SK-N-SH (cell line): ENCODE results near the gene HMHB1. TPM values are rescaled to one million over a fixed set of nuclear protein-coding genes. Genes with fewer than 3 reads are reported as not detected.

ENCODE experiments used
- CTCF ChIA-PET: fragments of 300-600, 350-600 bp; formaldehyde crosslinking; extraction: SDS; loops from one replicate; lab custom pipeline; 2021; lab: Yijun Ruan, JAX
- POLR2A ChIA-PET: fragments of 350-600 bp; sonication (Branson Sonifier 250); formaldehyde crosslinking; extraction: SDS; loops from one replicate; lab custom pipeline; 2020; ENCODE audit warnings: antibody characterized with exemption, inconsistent platforms; lab: Yijun Ruan, JAX
- DNase-seq: peaks from one replicate; pipeline ENCODE4 v3.0.0; 2012
- H2AFZ ChIP-seq: fragments of 200-600 bp; sonication (generic); 2 replicates; pipeline ENCODE4 v1.8.1; 2016; ENCODE audit warnings: antibody characterized with exemption, mild to moderate bottlenecking, low read depth
- H3F3A ChIP-seq: fragments of 200-600 bp; sonication (generic); replicated peaks from 2 replicates; pipeline ENCODE3; 2016; ENCODE audit warnings: antibody characterized with exemption, mild to moderate bottlenecking; ENCODE audit not compliant: insufficient read depth
- H3K27ac ChIP-seq, 2 experiments: fragments of 200-500 bp in 1 of 2; fragments of 200-600 bp in 1 of 2; sonication (Bioruptor generic) in 1 of 2; sonication (generic), shearing (Covaris generic) in 1 of 2; 2 replicates each; pipeline versions ENCODE4 v1.5.1 to v1.6.1; 2014 to 2016; ENCODE audit warnings: low read depth in 2 of 2, inconsistent platforms in 1 of 2, low read length in 1 of 2, mild to moderate bottlenecking in 1 of 2, mixed read lengths in 1 of 2
- H3K27me3 ChIP-seq: fragments of 200-600 bp; sonication (generic), shearing (Covaris generic); 2 replicates; pipeline ENCODE4 v1.6.1; 2016; ENCODE audit warnings: mixed run types; ENCODE audit not compliant: insufficient read depth
- H3K36me3 ChIP-seq, 2 experiments: fragments of 200-500 bp in 1 of 2; fragments of 200-600 bp in 1 of 2; sonication (Bioruptor generic) in 1 of 2; sonication (generic) in 1 of 2; replicated peaks in 1 of 2; 2 replicates each; pipeline versions ENCODE3 to v1.5.1; 2014 to 2016; ENCODE audit warnings: low read length in 1 of 2, mild to moderate bottlenecking in 1 of 2; ENCODE audit not compliant: insufficient read depth in 2 of 2, control insufficient read depth in 1 of 2
- H3K4me1 ChIP-seq, 2 experiments: fragments of 200-500 bp in 1 of 2; fragments of 200-600 bp in 1 of 2; sonication (Bioruptor generic) in 1 of 2; sonication (generic), shearing (Covaris generic) in 1 of 2; 2 replicates each; pipeline versions ENCODE4 v1.5.1 to v1.6.1; 2014 to 2016; ENCODE audit warnings: low read depth in 1 of 2, low read length in 1 of 2, mixed run types in 1 of 2; ENCODE audit not compliant: insufficient read depth in 2 of 2, control insufficient read depth in 1 of 2
- H3K4me2 ChIP-seq: fragments of 200-600 bp; sonication (generic), shearing (Covaris generic); 2 replicates; pipeline ENCODE4 v1.6.1; 2017; ENCODE audit warnings: mixed run types
- H3K4me3 ChIP-seq, 2 experiments: fragments of 200-500 bp in 1 of 2; fragments of 200-600 bp in 1 of 2; sonication (Bioruptor generic) in 1 of 2; sonication (generic), shearing (Covaris generic) in 1 of 2; 2 replicates each; pipeline versions ENCODE4 v1.5.1 to v1.8.1; 2014 to 2016; ENCODE audit warnings: low read depth in 2 of 2, inconsistent platforms in 1 of 2, low read length in 1 of 2, mild to moderate bottlenecking in 1 of 2, mixed read lengths in 1 of 2, moderate library complexity in 1 of 2
- H3K79me2 ChIP-seq: fragments of 200-600 bp; sonication (generic); 2 replicates; pipeline ENCODE4 v1.8.1; 2017; ENCODE audit warnings: mild to moderate bottlenecking; ENCODE audit not compliant: insufficient read depth
- H3K9ac ChIP-seq: fragments of 200-600 bp; sonication (generic); 2 replicates; pipeline ENCODE4 v1.6.1; 2017; ENCODE audit warnings: mixed run types
- H3K9me2 ChIP-seq: fragments of 200-600 bp; sonication (generic); 2 replicates; pipeline ENCODE4 v1.6.1; 2017; ENCODE audit warnings: mixed run types
- H3K9me3 ChIP-seq: fragments of 200-600 bp; sonication (generic); 2 replicates; pipeline ENCODE4 v1.6.1; 2017; ENCODE audit warnings: mixed run types, mild to moderate bottlenecking, moderate library complexity
- H4K20me1 ChIP-seq: fragments of 200-600 bp; sonication (generic); 2 replicates; pipeline ENCODE4 v1.6.1; 2017; ENCODE audit warnings: mild to moderate bottlenecking, mixed run types; ENCODE audit not compliant: insufficient read depth
- FOSL2 ChIP-seq: IDR thresholded peaks from 2 replicates; pipeline ENCODE4 v1.4.0; 2012; ENCODE audit warnings: low read depth, mild to moderate bottlenecking, moderate library complexity, borderline replicate concordance
- FOXM1 ChIP-seq: IDR thresholded peaks from 2 replicates; pipeline ENCODE4 v1.4.0; 2012; ENCODE audit warnings: low read depth, mild to moderate bottlenecking
- POLR2AphosphoS5 ChIP-seq: IDR thresholded peaks from 2 replicates; pipeline ENCODE4 v1.6.1; 2012; ENCODE audit warnings: low read depth, low read length
- RAD21 ChIP-seq: IDR thresholded peaks from 2 replicates; pipeline ENCODE4 v1.6.1; 2012; ENCODE audit warnings: mild to moderate bottlenecking, low read length
- RXRA ChIP-seq: IDR thresholded peaks from 2 replicates; pipeline ENCODE4 v1.4.0; 2012; ENCODE audit warnings: low read depth, mild to moderate bottlenecking, borderline replicate concordance
- SMC3 ChIP-seq: IDR thresholded peaks from 2 replicates; pipeline ENCODE4 v1.6.1; 2012; ENCODE audit warnings: low read depth, low read length, improper control_type of control experiment
- WGBS: methylation state at CpG from one replicate; pipeline ENCODE4 v1.1.6; 2017; ENCODE audit warnings: low lambda C conversion rate; 5-methylcytosine and 5-hydroxymethylcytosine counted together
- polyA plus RNA-seq, 3 experiments: library from polyadenylated mRNA; depleted of rRNA; stranded (reverse); fragments of >200 nt; gene quantifications; 2 replicates each; pipeline ENCODE4 v1.2.3, GENCODE V29; 2012

HMHB1 gene
- polyA plus RNA-seq, 1 of the 3 experiments (the other 2 are of a cell fraction) = not detected

GRCh38 chr5:143862271-143862670 lies 50.3 kb downstream of the HMHB1 start:
- POLR2A ChIA-PET = no interaction called here
- Histone ChIP-seq H3K4me1 (peaks cover 0 to 5% of the 10 kb centered on the region in 2 experiments; a peak in 1 of 4 replicates), H3K79me2 (no peaks in the 10 kb centered on the region), H3K27me3 (no peaks in the 10 kb centered on the region), H3K36me3 (no peaks in the 10 kb centered on the region), H3K9ac (no peak overlapping the region), H3F3A (no peaks in the 10 kb centered on the region), H3K4me3 (no peak overlapping the region), H3K4me2 (no peak overlapping the region), H3K9me2 (no peaks in the 10 kb centered on the region), H2AFZ (no peak overlapping the region), H3K27ac (no peak overlapping the region), H3K9me3 (no peaks in the 10 kb centered on the region), H4K20me1 (no peaks in the 10 kb centered on the region)
- CTCF ChIA-PET = no interaction called here
- no peak for DNase-seq
- no peak for TF ChIP-seq RAD21
- no peak for TF ChIP-seq RXRA
- TF ChIP-seq FOSL2 = no peak
- no peak for TF ChIP-seq FOXM1
- no peak for TF ChIP-seq SMC3

DNA sequence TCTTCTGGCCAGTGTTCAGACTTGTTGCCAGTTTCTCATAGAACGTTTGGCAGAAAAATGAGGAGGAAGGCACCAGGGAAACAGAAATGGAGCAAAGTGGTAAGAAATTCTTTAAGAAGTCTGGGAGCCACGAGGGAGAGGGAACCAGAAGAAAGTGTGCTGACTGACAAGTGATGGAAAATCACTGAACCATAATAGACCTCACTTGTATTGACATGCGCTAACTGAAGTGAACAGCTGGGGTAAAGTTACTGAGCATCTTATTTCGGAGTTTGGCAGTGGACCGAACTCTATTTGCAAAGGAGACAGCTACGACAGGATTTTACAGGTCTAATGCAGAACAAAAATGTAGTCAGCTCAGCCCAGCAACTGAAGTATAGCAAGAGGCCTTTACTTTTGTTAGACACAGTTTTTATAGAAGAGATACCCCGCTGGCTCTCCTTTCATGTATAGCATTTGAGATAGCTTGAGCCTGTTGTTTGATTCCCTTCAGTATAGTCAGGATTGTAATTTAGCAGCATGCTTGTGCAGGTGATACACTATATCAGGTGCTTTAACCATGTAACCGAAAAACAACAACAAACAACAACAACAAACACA lies 53.6 kb downstream of the HMHB1 start:
- ChIA-PET POLR2A (no interaction called here), CTCF (interaction anchor here (0.8 to 1.3 kb wide), 2 partner anchors 18 to 277 kb away, joined by 3 read pairs; no protein-coding TSS in a partner anchor)
- no peak overlapping the region for H3K9ac ChIP-seq
- no peak for DNase-seq
- WGBS = 75% methylated on average over 8 of the region's 8 CpGs
- H3K79me2 ChIP-seq = no peaks in the 10 kb centered on the region
- no peaks in the 10 kb centered on the region for H3K36me3 ChIP-seq
- TF ChIP-seq POLR2AphosphoS5 = no peak
- no peak for TF ChIP-seq SMC3
- H4K20me1 ChIP-seq = no peaks in the 10 kb centered on the region
- H3K4me3 ChIP-seq = no peak overlapping the region
- H3F3A ChIP-seq = no peaks in the 10 kb centered on the region
- H3K4me1 ChIP-seq = peaks cover 0 to 5% of the 10 kb centered on the region in 2 experiments; a peak in 1 of 4 replicates
- H2AFZ ChIP-seq = no peak overlapping the region
- H3K9me3 ChIP-seq = no peaks in the 10 kb centered on the region
- no peaks in the 10 kb centered on the region for H3K9me2 ChIP-seq
- H3K27me3 ChIP-seq = no peaks in the 10 kb centered on the region
- H3K4me2 ChIP-seq = no peak overlapping the region
- H3K27ac ChIP-seq = no peak overlapping the region
